Ovary (tissue), 9 donors: ENCODE results near the gene NDST1. TPM values are rescaled to one million over a fixed set of nuclear protein-coding genes. Genes with fewer than 3 reads are reported as not detected.

Source experiments
- DNase-seq, 5 donors: peaks; one replicate each; pipeline ENCODE4 v3.0.0-alpha.2; 2019 to 2020
- H3K27ac ChIP-seq, 2 donors: fragments of 200-600 bp; one replicate each; pipeline versions ENCODE4 v1.5.1 to v1.8.0; 2019 to 2022
- H3K27me3 ChIP-seq: fragments of 200-600 bp; one replicate; pipeline ENCODE4 v1.8.0; 2022
- H3K36me3 ChIP-seq: fragments of 200-600 bp; sonication (generic); one replicate; pipeline ENCODE4 v1.5.1; 2019
- H3K4me1 ChIP-seq: one replicate; pipeline ENCODE4 v1.8.1; 2013; ENCODE audit warnings: mild to moderate bottlenecking, moderate library complexity; ENCODE audit not compliant: insufficient read depth
- H3K4me3 ChIP-seq: fragments of 200-600 bp; sonication (generic); one replicate; pipeline ENCODE4 v1.5.1; 2017
- H3K9me3 ChIP-seq, 2 donors: fragments of 200-600 bp in 1 of 2; sonication (generic) in 1 of 2; one replicate each; pipeline versions ENCODE4 v1.5.1 to v1.8.1; 2013 to 2019; ENCODE audit warnings: mild to moderate bottlenecking in 1 of 2, moderate library complexity in 1 of 2
- EP300 ChIP-seq: sonication (generic); formaldehyde crosslinking; IDR thresholded peaks from one replicate; pipeline ENCODE4 v1.6.1; 2017; ENCODE audit warnings: antibody characterized with exemption
- POLR2A ChIP-seq: fragments of 450-650 bp; IDR thresholded peaks from one replicate; pipeline ENCODE4 v1.6.1; 2017; ENCODE audit warnings: antibody characterized with exemption, mild to moderate bottlenecking, moderate library complexity
- WGBS, 3 donors: extraction: QIAGEN DNeasy Blood & Tissue Kit in 1 of 3; methylation state at CpG; one replicate each; pipeline versions ENCODE4 v1.1.5 to v1.1.7; 2013 to 2017; 5-methylcytosine and 5-hydroxymethylcytosine counted together
- intact Hi-C, 4 donors: fragments of 100-400 bp; cut with DNase I; formaldehyde crosslinking; loops; one replicate each; pipeline versions ENCODE4 v1.11.0 to v1.15.1; 2022 to 2023
- polyA plus RNA-seq, 2 donors: library from polyadenylated mRNA; stranded (reverse); fragments of 200-250 nt in 1 of 2; fragments of 350-450 nt in 1 of 2; fragmentation: Illumina TruSeq in 1 of 2; extraction: RNeasy Lipid Tissue Mini Kit (QIAGEN cat#74804) in 1 of 2; gene quantifications; one replicate each; pipeline ENCODE4 v1.2.3, GENCODE V29; 2013 to 2014
- total RNA-seq, 7 donors: library from RNA; depleted of rRNA in 2 of 7; stranded (reverse); fragments of >200 nt in 2 of 7; fragmentation: NEBNext Ultra II Directional in 3 of 7; extraction: Animal tissue kit (Norgen Biotek cat#: 25700) in 3 of 7; gene quantifications; one replicate each; pipeline versions ENCODE4 v1.1.0 to v1.2.4, GENCODE V29; 2016 to 2023
- TF ChIP-seq, protein P1 (sequence below), 3 donors: fragments of 450-650 bp in 2 of 3; fragments of 200-600 bp in 1 of 3; IDR thresholded peaks; one replicate each; pipeline versions ENCODE4 v1.5.1 to v1.8.0; 2016 to 2022; ENCODE audit warnings: antibody characterized with exemption in 3 of 3, mild to moderate bottlenecking in 1 of 3
- donor health status: DM: no; HTN: no; CAD: no; lungs with moderate emphysema.
- donor health status: DM: no; HTN: no; CAD: no.
- donor health status: Bipolar disorder and iron deficiency.
- donor health status: DM: yes; HTN: yes; CAD: no.
- donor health status: DM: no; HTN: no; CAD: no.
- donor health status: DM: yes; HTN: yes; CAD: no.

The NDST1 gene
- total and polyA plus RNA-seq, 9 donors, result 31.0 to 139 (median 90.3) TPM

DNA sequence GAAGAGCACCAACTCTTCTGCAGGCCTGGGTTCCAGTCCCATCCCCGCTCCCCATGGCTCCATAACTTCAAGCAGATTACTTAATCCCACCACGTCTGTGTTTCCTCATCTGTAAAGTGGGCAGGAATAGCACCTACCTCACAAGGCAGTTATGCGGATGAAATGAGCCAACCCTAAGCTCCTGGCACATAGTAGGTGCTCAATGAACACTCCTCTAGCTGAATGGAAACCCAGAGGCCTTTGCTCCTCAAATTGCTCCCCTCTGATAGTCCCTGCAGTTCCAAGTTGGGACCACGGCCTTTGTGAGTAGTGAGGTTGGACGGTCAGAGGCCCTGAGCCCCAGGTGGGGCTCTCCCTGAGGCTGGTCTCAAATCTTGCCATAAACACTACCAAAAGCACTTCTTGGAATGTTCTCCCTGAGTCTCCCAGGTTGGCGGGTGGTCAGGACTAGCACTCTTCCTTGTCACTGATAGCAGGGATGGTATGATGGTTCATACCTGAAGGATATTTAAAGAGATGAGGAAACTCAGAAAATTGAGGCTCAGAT, 97.0 kb downstream of the NDST1 start:
- intact Hi-C loops, result no loop called here
- Histone ChIP-seq H3K36me3 (no peaks in the 10 kb centered on the region), H3K27ac (no peak overlapping the region), H3K27me3 (no peaks in the 10 kb centered on the region), H3K4me3 (no peak overlapping the region), H3K4me1 (peaks cover 26% of the 10 kb centered on the region), H3K9me3 (no peaks in the 10 kb centered on the region)
- WGBS, 3 donors, result 86 to 95% (median 89%) methylated on average over 6 of the region's 6 CpGs
- TF ChIP-seq POLR2A, result no peak
- TF ChIP-seq, protein P1, sequence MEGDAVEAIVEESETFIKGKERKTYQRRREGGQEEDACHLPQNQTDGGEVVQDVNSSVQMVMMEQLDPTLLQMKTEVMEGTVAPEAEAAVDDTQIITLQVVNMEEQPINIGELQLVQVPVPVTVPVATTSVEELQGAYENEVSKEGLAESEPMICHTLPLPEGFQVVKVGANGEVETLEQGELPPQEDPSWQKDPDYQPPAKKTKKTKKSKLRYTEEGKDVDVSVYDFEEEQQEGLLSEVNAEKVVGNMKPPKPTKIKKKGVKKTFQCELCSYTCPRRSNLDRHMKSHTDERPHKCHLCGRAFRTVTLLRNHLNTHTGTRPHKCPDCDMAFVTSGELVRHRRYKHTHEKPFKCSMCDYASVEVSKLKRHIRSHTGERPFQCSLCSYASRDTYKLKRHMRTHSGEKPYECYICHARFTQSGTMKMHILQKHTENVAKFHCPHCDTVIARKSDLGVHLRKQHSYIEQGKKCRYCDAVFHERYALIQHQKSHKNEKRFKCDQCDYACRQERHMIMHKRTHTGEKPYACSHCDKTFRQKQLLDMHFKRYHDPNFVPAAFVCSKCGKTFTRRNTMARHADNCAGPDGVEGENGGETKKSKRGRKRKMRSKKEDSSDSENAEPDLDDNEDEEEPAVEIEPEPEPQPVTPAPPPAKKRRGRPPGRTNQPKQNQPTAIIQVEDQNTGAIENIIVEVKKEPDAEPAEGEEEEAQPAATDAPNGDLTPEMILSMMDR (IDR thresholded peaks at IDR 0.05), result no peak
- no peak for TF ChIP-seq EP300
- DNase-seq, result no peak

DNA sequence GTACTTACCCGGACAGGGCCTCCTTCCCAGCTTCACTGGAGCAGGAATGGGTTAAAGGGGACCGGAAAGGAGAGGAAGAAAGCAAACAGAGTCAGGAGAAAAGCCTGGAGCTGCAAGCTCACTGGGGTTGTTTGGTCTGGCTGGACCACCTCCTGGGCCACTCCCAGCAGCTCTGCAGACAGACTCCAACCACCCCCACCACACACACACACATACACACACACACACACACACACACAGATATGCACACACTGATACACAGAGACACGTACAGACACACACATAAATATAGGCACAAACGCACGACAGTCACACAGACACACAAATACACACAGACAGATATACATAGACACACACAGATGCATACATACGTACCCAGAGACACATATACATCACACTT, 97.6 kb downstream of the NDST1 start:
- Histone ChIP-seq H3K27ac (no peak overlapping the region), H3K4me3 (no peak overlapping the region), H3K27me3 (no peaks in the 10 kb centered on the region), H3K36me3 (no peaks in the 10 kb centered on the region), H3K9me3 (no peaks in the 10 kb centered on the region), H3K4me1 (peaks cover 21% of the 10 kb centered on the region)
- WGBS, 3 donors, result 31 to 43% (median 42%) methylated on average over 6 of the region's 6 CpGs
- no peak for TF ChIP-seq POLR2A
- TF ChIP-seq EP300, result no peak
- TF ChIP-seq, protein P1 (IDR thresholded peaks at IDR 0.05), result no peak
- intact Hi-C loops, result no loop called here
- peak in 1 of 5 donors; percentile 31 for DNase-seq

DNA sequence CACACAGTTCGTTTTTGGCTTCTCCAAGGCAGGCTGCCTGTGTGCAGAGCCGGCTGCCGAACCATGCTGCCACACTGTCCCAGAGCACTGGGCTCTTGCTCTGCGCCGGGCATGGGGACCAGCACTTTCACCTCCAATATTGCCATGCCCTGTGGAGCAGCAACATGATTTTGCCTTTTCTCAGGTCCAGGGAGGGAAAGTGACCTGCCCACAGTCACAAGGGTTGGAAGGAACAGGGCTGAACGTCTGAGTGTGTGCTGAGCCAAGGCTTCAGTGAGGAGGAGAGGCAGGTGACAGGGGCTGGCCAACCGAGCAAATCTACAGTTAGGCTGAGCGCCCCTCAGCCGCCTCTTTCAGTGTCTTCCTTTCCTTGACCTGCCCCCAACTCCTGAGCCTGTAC, 98.5 kb downstream of the NDST1 start:
- H3K27ac ChIP-seq, result no peak overlapping the region
- H3K9me3 ChIP-seq, result no peaks in the 10 kb centered on the region
- WGBS, 3 donors, result 66 to 80% (median 71%) methylated on average over 9 of the region's 9 CpGs
- TF ChIP-seq, protein P1 (IDR thresholded peaks at IDR 0.05), result no peak
- TF ChIP-seq EP300, result no peak
- no peak for TF ChIP-seq POLR2A
- H3K36me3 ChIP-seq, result no peaks in the 10 kb centered on the region
- peak in 1 of 5 donors; percentile 23 for DNase-seq
- intact Hi-C loops, result no loop called here
- H3K4me3 ChIP-seq, result no peak overlapping the region
- H3K27me3 ChIP-seq, result no peaks in the 10 kb centered on the region
- peaks cover 19% of the 10 kb centered on the region for H3K4me1 ChIP-seq

DNA sequence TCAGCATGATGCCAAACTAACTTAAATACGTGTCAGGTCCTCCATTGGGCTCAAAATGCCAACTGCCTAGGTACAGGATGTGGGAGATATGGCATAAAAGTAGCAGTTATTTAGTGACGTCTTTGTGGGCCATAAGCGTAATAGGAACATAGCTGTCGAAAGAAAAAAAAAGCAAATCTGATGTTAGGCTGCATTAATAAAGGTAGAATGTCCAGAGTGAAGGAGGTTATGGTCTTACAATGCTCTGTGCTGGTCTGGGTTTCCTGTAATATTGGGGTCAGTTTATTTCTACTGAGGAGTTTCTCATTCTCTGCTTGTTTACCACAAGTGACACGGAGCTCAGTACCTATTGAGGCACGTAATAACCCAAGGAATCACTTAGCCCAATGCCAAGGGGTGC, 99.2 kb downstream of the NDST1 start:
- no peaks in the 10 kb centered on the region for H3K36me3 ChIP-seq
- no peak overlapping the region for H3K4me3 ChIP-seq
- intact Hi-C loops, result no loop called here
- peaks cover 15% of the 10 kb centered on the region for H3K4me1 ChIP-seq
- DNase-seq, result no peak
- no peak overlapping the region for H3K27ac ChIP-seq
- H3K9me3 ChIP-seq, result no peaks in the 10 kb centered on the region
- TF ChIP-seq, protein P1 (IDR thresholded peaks at IDR 0.05), result no peak
- TF ChIP-seq EP300 (no peak), POLR2A (no peak)
- no peaks in the 10 kb centered on the region for H3K27me3 ChIP-seq
- 88 to 94% (median 89%) methylated on average over 6 of the region's 6 CpGs for WGBS, 3 donors

Other genes starting within 250 kb of the NDST1 start
- gene CAMK2A, start 218.4 kb upstream of the NDST1 start, total RNA-seq, result 1 to 10 TPM in 3 of 7 donors, under 1 TPM in 4; 0.12 to 1.3 (median 0.62) TPM
- 1 to 10 TPM in 1 of 2 donors, under 1 TPM in 1; 0.15 to 1.2 TPM for gene CAMK2A, start 218.4 kb upstream of the NDST1 start, polyA plus RNA-seq
- gene ARSI, start 205.2 kb upstream of the NDST1 start, total RNA-seq, result 1 to 10 TPM in 4 of 7 donors, under 1 TPM in 3; 0.15 to 1.4 (median 1.1) TPM
- gene ARSI, start 205.2 kb upstream of the NDST1 start, polyA plus RNA-seq, result under 1 TPM; 0.35 to 0.63 TPM
- 10 to 100 TPM; 16.9 to 38.3 (median 31.2) TPM for gene TCOF1, start 150.4 kb upstream of the NDST1 start, total RNA-seq
- gene TCOF1, start 150.4 kb upstream of the NDST1 start, polyA plus RNA-seq, result 10 to 100 TPM; 16.7 to 25.4 TPM
- gene CD74, start 95.2 kb upstream of the NDST1 start, total RNA-seq, result 100 to 1,000 TPM in 6 of 7 donors, 10 to 100 TPM in 1; 96.9 to 750 (median 384) TPM
- gene CD74, start 95.2 kb upstream of the NDST1 start, polyA plus RNA-seq, result 1,000 to 10,000 TPM in 1 of 2 donors, 100 to 1,000 TPM in 1; 280 to 1,292 TPM
- gene RPS14, start 58.4 kb upstream of the NDST1 start, total RNA-seq, result 1,000 to 10,000 TPM; 2,727 to 9,295 (median 4,211) TPM
- gene RPS14, start 58.4 kb upstream of the NDST1 start, polyA plus RNA-seq, result 1,000 to 10,000 TPM; 2,234 to 8,183 TPM
- 100 to 1,000 TPM in 3 of 7 donors, 10 to 100 TPM in 3, 1 to 10 TPM in 1; 8.3 to 174 (median 70.2) TPM for gene SYNPO, start 132.5 kb downstream of the NDST1 start, total RNA-seq
- 10 to 100 TPM; 31.0 to 86.9 TPM for gene SYNPO, start 132.5 kb downstream of the NDST1 start, polyA plus RNA-seq
- 1 to 10 TPM in 4 of 7 donors, under 1 TPM in 3; 0.36 to 2.6 (median 1.2) TPM for gene MYOZ3, start 153.1 kb downstream of the NDST1 start, total RNA-seq
- 1 to 10 TPM; 1.6 to 2.7 TPM for gene MYOZ3, start 153.1 kb downstream of the NDST1 start, polyA plus RNA-seq
- gene RBM22, start 192.9 kb downstream of the NDST1 start, total RNA-seq, result 10 to 100 TPM; 35.5 to 59.0 (median 48.6) TPM
- gene RBM22, start 192.9 kb downstream of the NDST1 start, polyA plus RNA-seq, result 10 to 100 TPM; 33.4 to 77.6 TPM